Stimulated activated CD4-positive, alpha-beta T cell treated with anti-CD3 and anti-CD28 coated beads, Interleukin-4, amount 100 ng/mL, for 1 hour (primary cell): Measurements from ENCODE around the gene CNTNAP2.

Source experiments
- DNase-seq: peaks from one replicate; pipeline ENCODE4 v3.0.0-alpha.2; 2020

CNTNAP2 gene

GRCh38 chr7:146709451-146710027 is 592.9 kb downstream of the CNTNAP2 start:
- no peak for DNase-seq

- no peak for DNase-seq
Observed at GRCh38 chr7:146713205-146713604, 596.6 kb downstream of the CNTNAP2 start.

GRCh38 chr7:146713934-146714333 is 597.3 kb downstream of the CNTNAP2 start:
- DNase-seq, result no peak

- DNase-seq, result no peak
Observed at GRCh38 chr7:146720195-146720594, 603.6 kb downstream of the CNTNAP2 start.

- no peak for DNase-seq
Observed at GRCh38 chr7:146722986-146723385, 606.4 kb downstream of the CNTNAP2 start.

- DNase-seq, result no peak
Observed at GRCh38 chr7:146725520-146725919, 608.9 kb downstream of the CNTNAP2 start.

GRCh38 chr7:146728141-146728540 is 611.5 kb downstream of the CNTNAP2 start:
- DNase-seq, result no peak

- DNase-seq, result no peak
Observed at GRCh38 chr7:146728611-146729010, 612.0 kb downstream of the CNTNAP2 start.

- DNase-seq, result no peak
Observed at GRCh38 chr7:146731185-146731584, 614.6 kb downstream of the CNTNAP2 start.

- DNase-seq, result no peak
Observed at GRCh38 chr7:146735992-146736391, 619.4 kb downstream of the CNTNAP2 start.

GRCh38 chr7:146736446-146737190 is 620.0 kb downstream of the CNTNAP2 start:
- no peak for DNase-seq

GRCh38 chr7:146740039-146740438 is 623.4 kb downstream of the CNTNAP2 start:
- DNase-seq, result no peak

- DNase-seq, result no peak
Observed at GRCh38 chr7:146741911-146742310, 625.3 kb downstream of the CNTNAP2 start.

GRCh38 chr7:146754385-146754784 is 637.8 kb downstream of the CNTNAP2 start:
- DNase-seq, result no peak

GRCh38 chr7:146755585-146755984 is 639.0 kb downstream of the CNTNAP2 start:
- DNase-seq, result no peak

- no peak for DNase-seq
Observed at GRCh38 chr7:146764458-146764857, 647.9 kb downstream of the CNTNAP2 start.

GRCh38 chr7:146768957-146769356 is 652.4 kb downstream of the CNTNAP2 start:
- no peak for DNase-seq

- no peak for DNase-seq
Observed at GRCh38 chr7:146772601-146773000, 656.0 kb downstream of the CNTNAP2 start.

- no peak for DNase-seq
Observed at GRCh38 chr7:146773506-146773905, 656.9 kb downstream of the CNTNAP2 start.

GRCh38 chr7:146781352-146782116 is 664.9 kb downstream of the CNTNAP2 start:
- DNase-seq, result no peak

GRCh38 chr7:146787266-146787665 is 670.7 kb downstream of the CNTNAP2 start:
- no peak for DNase-seq

GRCh38 chr7:146788008-146788407 is 671.4 kb downstream of the CNTNAP2 start:
- DNase-seq, result no peak

GRCh38 chr7:146791344-146792285 is 675.0 kb downstream of the CNTNAP2 start:
- no peak for DNase-seq
